Sigmoid colon (tissue), 4 donors: ENCODE results near the gene SRD5A1.

ENCODE experiments used
- POLR2A ChIP-seq, 2 donors: fragments of 450-650 bp; IDR thresholded peaks; one replicate each; pipeline ENCODE4 v1.6.1; 2016; ENCODE audit warnings: antibody characterized with exemption in 2 of 2, mild to moderate bottlenecking in 2 of 2, moderate library complexity in 2 of 2
- POLR2AphosphoS5 ChIP-seq, 4 donors: sonication (generic); formaldehyde crosslinking; IDR thresholded peaks; one replicate each; pipeline ENCODE4 v1.6.1; 2017; ENCODE audit warnings: antibody characterized with exemption in 4 of 4
- TF ChIP-seq, protein P1 (sequence below), 4 experiments: fragments of 450-650 bp in 3 of 4; fragments of 200-600 bp in 1 of 4; IDR thresholded peaks; one replicate each; pipeline ENCODE4 v1.5.1; 2016 to 2019; ENCODE audit warnings: antibody characterized with exemption in 4 of 4, mild to moderate bottlenecking in 3 of 4, moderate library complexity in 2 of 4

- TF ChIP-seq, protein P1, sequence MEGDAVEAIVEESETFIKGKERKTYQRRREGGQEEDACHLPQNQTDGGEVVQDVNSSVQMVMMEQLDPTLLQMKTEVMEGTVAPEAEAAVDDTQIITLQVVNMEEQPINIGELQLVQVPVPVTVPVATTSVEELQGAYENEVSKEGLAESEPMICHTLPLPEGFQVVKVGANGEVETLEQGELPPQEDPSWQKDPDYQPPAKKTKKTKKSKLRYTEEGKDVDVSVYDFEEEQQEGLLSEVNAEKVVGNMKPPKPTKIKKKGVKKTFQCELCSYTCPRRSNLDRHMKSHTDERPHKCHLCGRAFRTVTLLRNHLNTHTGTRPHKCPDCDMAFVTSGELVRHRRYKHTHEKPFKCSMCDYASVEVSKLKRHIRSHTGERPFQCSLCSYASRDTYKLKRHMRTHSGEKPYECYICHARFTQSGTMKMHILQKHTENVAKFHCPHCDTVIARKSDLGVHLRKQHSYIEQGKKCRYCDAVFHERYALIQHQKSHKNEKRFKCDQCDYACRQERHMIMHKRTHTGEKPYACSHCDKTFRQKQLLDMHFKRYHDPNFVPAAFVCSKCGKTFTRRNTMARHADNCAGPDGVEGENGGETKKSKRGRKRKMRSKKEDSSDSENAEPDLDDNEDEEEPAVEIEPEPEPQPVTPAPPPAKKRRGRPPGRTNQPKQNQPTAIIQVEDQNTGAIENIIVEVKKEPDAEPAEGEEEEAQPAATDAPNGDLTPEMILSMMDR (IDR thresholded peaks at IDR 0.05), result no peak
- TF ChIP-seq POLR2AphosphoS5 (IDR thresholded peaks at IDR 0.05), result no peak
- no peak for TF ChIP-seq POLR2A (IDR thresholded peaks at IDR 0.05)
These were observed 46.6 kb upstream of the SRD5A1 start for GRCh38 chr5:6586647-6587042.
